Caki2 (cell line): ENCODE measurements around the gene TMEM273. TPM values are rescaled to one million over a fixed set of nuclear protein-coding genes. Genes with fewer than 3 reads are reported as not detected.

Experiments used
- DNase-seq: peaks from one replicate; pipeline ENCODE4 v3.0.0-alpha.2; 2015; ENCODE audit warnings: low read depth
- in situ Hi-C: cut with HindIII; loops from 2 replicates; pipeline ENCODE4 v1.10.0; 2016; ENCODE audit warnings: low sequenced_read_pairs, low pct_unique_long_range_greater_than_20kb, mixed read lengths
- total RNA-seq: library from RNA; depleted of rRNA; stranded (reverse); fragments of >200 nt; shearing (Covaris generic); gene quantifications from 2 replicates; pipeline ENCODE4 v1.2.3, GENCODE V29; 2014; ENCODE audit warnings: low replicate concordance

TMEM273 gene
- total RNA-seq, 1 experiment from 2014 or later, result 2.8 TPM

DNA sequence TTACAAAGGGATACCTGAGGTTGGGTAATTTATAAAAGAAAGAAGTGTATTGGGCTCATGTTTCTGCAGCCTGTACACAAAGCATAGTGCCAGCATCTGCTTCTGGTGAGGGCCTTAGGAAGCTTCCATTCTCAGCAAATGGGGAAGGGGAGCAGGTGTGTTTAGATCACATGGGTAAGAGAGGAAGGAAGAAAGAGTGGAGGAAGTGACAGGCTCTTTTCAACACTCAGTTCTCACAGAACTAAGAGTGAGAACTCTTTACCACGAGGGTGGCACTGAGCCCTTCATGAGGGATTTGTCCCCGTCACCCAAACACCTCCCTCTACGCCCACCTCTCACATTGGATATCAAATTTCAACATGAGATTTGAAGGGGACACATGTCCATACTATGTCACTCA, 53.9 kb downstream of the TMEM273 start:
- no peak for DNase-seq
- in situ Hi-C loops, result no loop called here

DNA sequence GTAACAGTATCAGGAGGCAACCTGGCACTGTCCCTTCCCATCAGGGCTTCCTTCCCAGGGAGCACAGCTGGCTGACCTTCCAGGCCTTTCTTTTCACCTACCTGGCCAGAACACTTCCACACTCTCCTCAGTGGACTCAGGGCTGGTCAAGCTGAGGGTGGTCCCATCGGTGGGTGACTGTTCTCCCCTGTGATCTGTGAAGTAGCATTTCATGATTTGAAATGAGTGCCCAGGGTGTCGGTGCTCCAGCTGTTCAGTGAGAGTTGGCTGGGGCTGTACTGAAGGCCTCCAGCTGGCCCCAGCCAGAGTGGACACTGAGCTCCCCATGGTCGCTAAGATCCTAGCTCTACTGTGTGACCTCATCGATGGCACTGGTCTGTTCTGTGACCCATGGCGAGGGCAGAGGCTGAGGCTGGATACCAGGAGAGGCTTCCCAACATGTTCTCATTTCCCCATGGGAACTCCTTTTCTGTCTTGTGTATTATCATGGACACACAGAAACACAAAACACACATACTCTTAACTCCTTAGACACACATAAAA, 54.4 kb downstream of the TMEM273 start, which contains the start of gene FAM170B:
FAM170B (minus strand) TSS at position 316 of the 543 bp plus-strand sequence; CDS start at position 213, 103 bp downstream.
- in situ Hi-C loops, result no loop called here
- no peak for DNase-seq

DNA sequence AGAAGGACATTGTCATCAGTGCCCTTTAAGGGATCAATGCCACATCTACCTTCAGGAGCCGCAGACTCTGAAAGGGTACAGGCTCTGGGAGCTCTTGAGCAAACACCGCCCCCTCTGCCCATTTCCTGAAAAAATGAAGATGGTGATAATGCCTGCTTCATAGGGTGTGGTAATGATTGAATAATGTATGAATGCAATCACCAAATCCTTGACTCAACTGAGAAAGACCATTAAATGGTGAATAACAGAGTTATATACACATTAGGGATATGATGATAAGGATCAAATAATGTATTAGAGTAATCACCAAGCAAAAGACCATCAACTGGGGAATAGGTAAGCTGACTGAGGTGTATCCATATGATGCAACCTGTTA, 55.8 kb downstream of the TMEM273 start:
- in situ Hi-C loops, result no loop called here
- DNase-seq, result no peak

DNA sequence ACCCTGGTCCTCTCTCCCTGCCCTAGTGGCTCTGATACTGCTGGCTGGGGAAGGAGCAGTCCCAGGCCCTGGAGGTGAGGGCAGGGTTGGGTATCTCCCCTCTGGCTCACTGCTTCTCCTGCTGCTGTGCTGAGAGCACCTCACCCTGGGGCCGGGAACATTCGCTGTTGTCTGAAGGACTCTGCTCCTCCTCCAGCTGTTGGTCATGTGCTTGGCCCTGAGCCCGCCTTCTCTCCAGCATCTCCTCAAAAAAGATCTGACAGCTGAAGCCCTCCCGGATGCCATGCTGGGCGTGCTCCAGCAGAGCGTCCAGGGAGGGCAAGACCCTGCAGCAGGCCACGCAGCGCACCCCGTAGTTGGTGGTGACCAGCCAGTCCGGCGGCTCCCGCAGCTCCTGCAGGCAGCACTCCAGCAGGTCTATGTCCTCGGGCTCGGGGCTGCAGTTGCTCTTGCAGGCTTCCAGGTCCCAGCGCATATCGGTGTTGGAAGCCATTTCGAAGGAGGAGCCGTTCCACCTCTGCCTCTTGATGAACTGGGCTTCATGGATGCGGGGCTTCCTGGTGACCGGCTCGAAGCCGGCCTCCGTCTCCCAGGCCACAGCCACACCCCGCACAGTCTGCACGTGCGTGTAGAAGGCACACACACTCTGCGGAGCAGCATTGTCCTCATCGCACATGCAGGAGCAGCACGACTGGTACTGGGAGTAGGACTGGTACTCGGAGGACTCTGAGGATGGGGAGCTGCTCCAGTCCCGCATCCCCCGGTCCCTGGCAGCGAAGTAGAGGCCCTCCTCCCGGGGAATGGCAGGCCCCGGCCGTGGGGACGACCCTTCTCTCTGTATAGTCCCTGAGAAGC, 56.5 kb downstream of the TMEM273 start:
- in situ Hi-C loops, result no loop called here
- DNase-seq, result no peak

DNA sequence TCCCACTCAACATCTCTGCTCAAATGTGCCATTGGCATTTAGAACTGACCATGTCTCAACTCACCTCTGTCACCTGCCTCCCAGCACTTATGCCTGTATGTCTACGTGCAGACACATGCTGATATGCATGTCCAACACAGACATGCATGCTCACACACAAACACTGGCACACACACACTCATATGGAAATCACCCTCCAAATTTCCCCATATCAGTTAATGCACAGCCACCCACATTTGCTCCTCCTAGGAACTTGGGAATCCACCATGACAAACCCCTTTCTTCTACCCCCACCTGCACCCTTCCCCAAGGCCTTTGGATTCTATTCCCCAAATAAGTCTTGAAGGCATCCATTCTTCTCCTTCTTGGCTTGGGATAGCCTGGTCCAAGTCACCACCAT, 58.8 kb downstream of the TMEM273 start:
- DNase-seq, result no peak
- in situ Hi-C loops, result no loop called here

DNA sequence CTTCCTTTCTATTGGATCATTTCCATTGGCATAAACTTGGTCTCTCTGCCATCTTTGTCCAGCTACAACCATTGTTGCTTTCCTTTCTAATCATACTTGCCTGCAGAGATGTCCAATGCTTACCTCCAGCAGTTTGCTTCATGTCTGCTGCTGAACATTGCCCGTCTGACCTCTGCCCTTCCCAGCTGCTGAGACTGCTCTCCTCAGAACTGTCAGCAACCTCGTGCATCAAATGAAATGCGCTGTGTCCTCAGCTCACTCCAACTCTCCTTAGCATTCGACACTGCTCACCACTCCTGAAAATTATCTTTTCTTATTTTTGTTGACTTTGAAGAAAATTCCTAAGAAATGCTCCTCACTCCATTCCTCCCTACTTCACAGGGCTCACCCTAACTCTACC, 59.3 kb downstream of the TMEM273 start:
- no peak for DNase-seq
- in situ Hi-C loops, result no loop called here

DNA sequence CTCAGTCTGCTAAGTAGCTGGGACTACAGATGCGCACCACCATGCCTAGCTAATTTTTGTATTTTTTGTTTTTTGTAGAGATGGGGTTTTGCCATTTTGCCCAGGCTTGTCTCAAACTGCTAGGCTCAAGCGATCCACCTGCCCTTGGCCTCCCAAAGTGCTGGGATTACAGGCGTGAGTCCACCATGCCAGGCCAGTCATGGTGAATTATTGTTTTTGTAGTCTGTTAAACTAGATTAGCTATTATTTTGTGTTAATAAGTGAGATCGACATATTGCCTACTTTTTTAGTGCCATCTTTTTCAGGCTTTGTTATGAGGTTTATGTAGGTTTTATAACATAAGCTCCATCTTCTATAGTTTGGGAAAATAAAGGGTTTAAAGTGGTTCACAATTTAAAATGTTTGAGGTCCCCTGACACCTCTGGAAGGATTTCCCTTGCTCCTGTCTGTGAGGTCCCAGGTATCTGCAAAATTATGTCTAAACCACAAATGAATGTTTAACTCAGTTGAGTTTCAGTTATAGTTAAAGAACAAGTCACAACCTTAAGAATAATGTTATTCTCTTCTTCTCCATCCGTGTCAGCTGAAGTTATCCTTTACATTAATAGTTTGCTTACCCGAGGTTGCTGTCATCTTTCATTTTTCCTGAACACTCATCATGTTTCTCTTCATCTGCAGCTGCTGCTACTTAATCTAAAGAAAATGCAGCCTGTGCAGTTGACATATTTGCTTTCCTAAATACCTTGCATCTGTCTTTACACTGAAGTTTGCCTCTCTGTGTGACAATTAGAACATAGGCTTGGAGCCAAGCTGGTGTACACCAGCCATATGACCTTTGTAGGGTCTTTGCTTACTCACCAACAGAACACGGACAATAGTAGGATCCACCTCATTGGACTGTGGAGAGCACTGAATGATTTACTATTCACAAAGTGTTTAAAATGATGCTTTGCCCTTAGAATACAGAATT, 63.9 kb downstream of the TMEM273 start:
- peak; percentile 60 for DNase-seq

DNA sequence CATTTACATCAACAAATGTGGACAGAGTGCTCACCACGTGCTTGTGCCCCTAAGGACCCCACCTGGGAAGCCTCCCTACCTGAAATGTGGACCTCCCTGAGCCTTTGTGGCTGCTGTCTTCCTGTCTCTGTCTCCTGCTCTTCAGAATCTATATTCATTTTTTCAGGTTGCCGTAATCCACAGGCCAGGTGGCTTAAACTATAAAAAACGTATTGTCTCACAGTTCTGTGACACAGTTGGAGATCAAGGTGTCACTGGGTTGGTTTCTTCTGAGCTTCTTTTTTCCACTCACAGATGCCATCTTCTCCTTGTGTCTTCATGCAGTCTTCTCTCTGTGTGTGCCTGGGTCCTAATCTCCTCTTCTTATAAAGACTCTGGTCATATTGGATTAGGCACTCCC, 67.3 kb downstream of the TMEM273 start:
- no peak for DNase-seq
- in situ Hi-C loops, result no loop called here

More for the DNA sequence above, 63.9 kb downstream of the TMEM273 start:
- in situ Hi-C loops, result no loop called here

DNA sequence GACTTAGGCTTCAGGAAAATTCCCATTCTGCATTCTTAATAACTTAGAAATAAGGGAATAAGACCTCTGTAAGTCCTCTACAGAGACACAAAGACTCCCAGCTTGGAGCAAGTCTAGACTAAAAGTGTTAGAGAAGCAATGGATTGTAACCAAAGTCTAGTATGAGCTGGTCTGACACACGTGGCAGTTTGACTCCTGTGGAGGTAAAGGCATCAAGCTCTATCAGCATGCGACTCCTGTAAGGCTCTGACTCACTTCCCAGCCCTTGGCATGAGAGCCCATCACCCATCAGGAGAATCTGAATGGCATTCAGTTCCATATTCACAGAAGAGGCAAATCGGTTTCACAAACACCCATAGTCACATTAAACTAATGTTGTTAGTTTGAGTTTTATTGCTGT, 68.4 kb downstream of the TMEM273 start:
- in situ Hi-C loops, result no loop called here
- peak; percentile 53 for DNase-seq

DNA sequence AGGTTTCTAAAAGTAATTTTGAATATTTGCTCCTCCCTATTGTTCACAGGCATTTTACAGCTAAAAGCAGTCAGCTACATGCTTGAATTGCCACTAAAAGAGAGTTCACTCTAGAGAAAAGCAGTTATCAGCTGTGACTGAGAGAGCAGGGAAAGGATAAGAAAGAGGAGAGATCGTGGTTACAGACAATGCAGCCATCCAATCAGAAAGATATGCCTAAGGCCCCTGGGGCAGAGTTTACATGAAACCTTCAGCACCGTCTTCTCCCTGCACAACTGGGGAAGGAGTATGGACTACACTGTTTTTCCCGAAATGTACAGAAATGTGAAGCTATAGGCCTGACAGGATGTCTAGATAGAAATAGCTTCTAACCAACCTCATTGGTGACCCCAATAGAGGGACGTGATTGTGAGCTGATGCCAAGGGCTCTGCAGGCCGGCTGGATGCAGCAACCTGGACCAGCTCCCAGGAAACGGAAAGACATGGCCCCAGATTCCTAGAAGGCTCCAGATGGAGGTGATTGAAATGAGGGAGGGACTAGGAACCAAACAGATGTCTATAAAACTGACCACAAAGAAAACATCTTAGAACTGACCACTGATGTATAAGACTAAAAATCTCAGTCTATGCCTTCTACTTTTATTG, 69.6 kb downstream of the TMEM273 start:
- no peak for DNase-seq
- in situ Hi-C loops, result no loop called here

DNA sequence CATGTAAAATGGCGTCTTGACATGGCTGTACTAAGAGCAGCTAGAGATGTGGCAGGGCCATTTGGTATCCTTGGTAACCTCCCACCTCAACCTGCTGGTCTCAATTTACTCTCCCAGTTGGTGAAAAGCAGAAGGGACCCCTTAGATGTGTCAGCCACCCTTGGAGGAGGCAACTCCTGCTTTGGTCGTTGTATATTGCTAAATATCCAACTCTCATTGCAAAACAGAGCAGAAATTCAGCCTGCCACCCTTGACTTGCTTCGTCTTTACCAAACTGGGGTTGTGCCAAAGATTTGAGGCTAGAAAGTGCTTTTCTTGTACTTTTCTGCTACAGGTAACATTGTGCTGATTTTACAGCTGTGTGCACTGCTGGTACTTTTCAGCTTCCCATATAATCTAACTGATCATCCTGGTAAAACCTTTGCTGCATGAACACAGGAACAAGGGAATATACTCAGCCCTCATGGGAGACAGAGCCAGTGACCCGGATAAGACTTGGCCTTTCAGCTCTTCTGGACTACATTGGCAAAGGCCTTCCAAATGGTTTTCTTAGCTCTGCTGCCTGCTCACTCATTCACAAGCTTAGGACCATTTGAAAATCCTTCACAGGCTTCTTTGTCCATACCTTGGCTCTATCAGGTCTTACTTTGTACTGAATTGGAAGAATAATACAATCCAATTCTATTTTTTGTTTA, 70.7 kb downstream of the TMEM273 start:
- DNase-seq, result no peak
- in situ Hi-C loops, result no loop called here

DNA sequence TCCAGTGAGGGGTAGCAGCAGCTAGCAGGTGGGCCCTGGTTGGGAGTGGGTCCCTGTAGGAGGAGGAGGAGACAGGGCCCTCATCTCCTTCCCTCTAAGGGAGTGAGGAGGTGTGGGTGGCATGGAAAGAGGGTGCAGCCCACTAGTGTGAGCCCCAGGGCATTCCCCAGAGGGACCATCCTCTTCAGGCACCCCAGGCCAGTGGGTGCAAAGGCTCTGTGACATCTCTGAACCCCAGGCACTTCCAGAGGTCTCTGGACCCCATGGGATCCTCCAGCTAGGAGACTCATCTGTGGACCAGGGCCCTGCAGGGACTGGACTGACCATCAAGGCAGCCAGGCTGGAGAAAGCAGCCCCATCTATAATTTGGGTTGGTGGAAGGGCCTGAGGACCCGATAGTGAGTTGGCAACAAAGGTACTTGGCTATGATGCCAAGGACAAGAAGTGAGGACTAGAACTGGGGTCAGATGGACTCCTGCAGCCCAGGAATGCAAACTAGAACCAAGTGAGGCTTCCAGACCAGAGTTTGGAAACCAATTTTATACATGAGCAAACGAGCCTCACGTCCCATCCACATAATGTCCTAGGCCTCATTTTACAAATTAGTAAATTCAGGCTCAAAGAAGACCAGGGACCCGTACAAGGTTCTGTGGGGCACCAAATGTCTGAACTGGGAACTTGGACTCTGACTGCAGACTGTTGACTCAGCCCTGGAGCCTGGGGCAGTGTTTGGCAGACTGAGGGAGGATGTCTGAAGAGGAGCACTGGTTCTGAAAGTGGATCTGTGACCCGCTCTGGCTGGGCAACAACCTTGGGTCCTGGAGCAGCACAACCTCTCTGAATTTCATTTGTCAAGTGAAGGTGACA, 71.4 kb downstream of the TMEM273 start:
- in situ Hi-C loops, result no loop called here
- DNase-seq, result no peak

DNA sequence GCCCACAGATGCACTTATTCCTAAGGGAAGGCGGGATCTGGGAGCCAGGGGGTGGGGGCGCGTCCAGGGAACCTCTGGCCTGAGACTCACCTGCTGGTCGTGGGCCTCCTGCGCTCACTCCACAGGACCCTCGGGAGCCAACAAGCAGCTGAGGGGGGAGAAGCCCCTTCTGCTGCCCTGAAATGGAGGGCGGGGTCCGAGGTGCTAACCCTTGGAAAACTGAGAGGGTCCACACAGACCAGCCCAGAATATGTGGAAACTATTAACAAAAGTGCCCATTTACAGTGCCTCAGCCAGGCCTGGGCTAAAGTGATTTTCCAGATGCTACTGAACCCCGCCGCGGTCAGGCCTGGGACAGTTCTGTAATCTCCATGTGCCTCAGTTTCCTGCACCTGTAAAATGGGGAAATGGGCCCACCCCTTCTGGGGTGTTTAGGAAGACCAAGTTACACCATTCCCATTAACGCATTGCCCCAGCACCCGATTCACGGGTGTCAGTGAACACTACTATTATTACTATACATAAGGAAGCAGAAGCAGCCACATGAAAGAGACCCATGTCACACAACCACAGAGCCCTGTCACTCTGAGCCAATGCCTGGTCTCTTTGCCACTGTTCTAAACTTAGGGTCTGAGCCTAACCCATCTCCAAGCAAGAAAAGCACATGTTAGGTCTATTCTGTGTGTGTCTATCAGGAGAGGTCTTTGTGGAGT, 72.2 kb downstream of the TMEM273 start:
- in situ Hi-C loops, result no loop called here
- DNase-seq, result no peak

DNA sequence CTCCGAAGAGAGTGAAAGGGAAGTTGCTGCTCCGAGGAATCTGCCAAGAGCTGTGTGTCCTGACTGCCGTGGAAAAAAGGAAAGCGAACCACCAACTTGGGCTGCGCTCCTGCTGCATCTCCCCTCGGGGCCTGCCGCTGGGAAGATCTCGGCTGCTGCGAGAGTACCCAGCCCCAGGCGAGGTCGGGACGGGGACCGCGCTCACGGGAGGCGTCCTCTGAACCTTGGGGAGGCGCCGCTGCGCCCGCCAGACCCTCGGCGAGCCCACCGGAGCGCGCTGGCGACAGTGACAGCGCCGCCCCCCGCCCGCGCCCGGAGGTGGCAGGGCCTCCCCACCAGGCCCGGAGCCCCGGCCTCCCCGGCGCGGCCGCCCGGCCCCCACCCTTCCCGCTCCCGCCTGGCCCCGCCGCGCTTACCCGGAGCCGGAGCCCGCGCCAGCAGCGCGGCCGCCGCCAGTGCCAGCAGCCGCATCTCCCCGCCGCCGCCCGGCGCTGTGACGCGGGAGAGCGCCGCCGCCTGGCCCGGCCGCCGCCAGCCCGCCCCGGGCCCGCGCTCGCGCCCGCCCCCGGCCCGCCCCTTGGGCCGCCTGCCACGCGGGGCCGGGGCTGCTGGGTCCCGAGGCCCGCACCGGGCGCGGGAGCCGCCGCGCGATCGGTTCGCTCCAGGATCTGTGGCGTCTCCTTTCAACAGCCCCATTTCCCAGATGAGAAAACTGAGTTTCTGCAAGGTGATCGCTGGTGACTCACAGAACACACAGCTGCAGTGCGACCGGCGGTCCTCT, 73.0 kb downstream of the TMEM273 start, which contains the start of gene VSTM4:
VSTM4 (minus strand) TSS at position 508 of the 781 bp plus-strand sequence; CDS start at position 471, 37 bp downstream.
- in situ Hi-C loops, result no loop called here
- DNase-seq, result peak; percentile 23

DNA sequence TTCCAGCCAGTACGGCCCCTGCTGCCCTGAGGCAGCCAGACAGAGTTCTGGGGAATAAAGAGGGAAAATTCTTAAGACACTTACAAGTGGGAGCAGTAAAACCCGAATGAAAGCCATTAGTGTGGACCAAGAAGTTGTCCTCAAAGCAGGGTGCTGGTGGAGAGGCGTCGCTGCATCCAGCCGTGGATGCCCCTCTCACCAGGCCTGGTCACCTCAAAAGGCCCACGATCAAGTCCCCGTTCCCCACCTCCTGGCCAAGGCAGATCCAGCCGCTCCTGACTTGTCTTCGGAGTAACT, 73.5 kb downstream of the TMEM273 start:
- DNase-seq, result no peak
- in situ Hi-C loops, result no loop called here

DNA sequence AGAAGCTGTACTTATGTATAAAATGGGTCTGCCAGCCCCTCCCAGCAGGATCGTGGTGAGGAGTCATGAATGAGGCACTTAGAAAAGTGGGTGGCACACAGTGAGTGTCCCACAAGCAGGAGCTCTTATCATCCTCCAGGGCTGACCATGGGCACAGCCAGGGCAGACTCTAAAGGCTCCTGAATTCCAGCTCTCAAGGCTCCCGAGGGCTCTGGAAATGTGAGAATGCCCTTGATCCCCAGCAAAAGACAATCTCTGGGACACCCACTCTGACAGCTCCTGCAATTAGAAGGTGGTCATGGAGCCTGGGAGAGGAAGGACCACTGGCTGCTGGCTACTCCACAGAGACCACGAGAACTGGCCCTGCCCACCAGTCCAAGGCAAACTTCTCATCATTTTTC, 74.5 kb downstream of the TMEM273 start:
- in situ Hi-C loops, result no loop called here
- DNase-seq, result no peak
